ENCODE measurements around the gene PDLIM7. TPM values are rescaled to one million over a fixed set of nuclear protein-coding genes. Genes with fewer than 3 reads are reported as not detected.
A peak's percentile ranks its signal among the peaks of the same experiment; 100 is the strongest.

Gene PDLIM7
- total and polyA plus RNA-seq, 10 of the 15 experiments (the other 5 are each of a cell fraction or from before 2014, with no cell fraction given): 0.82 to 36.6 (median 19.3) TPM

- peak; percentile 49; the same call in 1 of the 2 replicates for TF ChIP-seq TAF1 (IDR thresholded peaks at IDR 0.05; ENCODE audit: borderline replicate concordance, low read depth, low read length)
- peak; percentile 22; the same call in 1 of the 2 replicates for TF ChIP-seq PAX5 (IDR thresholded peaks at IDR 0.05; ENCODE audit: borderline replicate concordance, low read depth, low read length)
- TF ChIP-seq MYB (IDR thresholded peaks at IDR 0.05; ENCODE audit: borderline replicate concordance, low read depth, low read length): peak; percentile 73; the same call in 1 of the 2 replicates
- peak; percentile 52; the same call in 1 of the 2 replicates for TF ChIP-seq CBFB (IDR thresholded peaks at IDR 0.05; ENCODE audit: low read depth)
Measured at GRCh38 chr5:177508837-177509236, 11.4 kb upstream of the PDLIM7 start (continued).

GRCh38 chr5:177508221-177508611 lies 10.8 kb upstream of the PDLIM7 start:
- Histone ChIP-seq H3K9ac (ENCODE audit: control insufficient read depth, insufficient read depth, low read length) (peak overlapping the region; percentile 90), H3K9me3 (replicated peaks; ENCODE audit: control insufficient read depth, insufficient read depth, low read length) (no peaks in the 10 kb centered on the region), H3K4me3 (peak overlapping the region; percentile 87), H4K20me1 (ENCODE audit: control insufficient read depth, insufficient read depth) (no peaks in the 10 kb centered on the region), H3K79me2 (ENCODE audit: control insufficient read depth, insufficient read depth, low read length) (peaks cover 35% of the 10 kb centered on the region), H2AFZ (ENCODE audit: control insufficient read depth, low read depth, low read length) (no peak overlapping the region; the same call in none of the 2 replicates), H3K27me3 (replicated peaks in 1 of 2; ENCODE audit: control insufficient read depth in 2 of 2, insufficient read depth in 2 of 2, low read length in 1 of 2) (no peaks in the 10 kb centered on the region), H3K4me1 (ENCODE audit: control insufficient read depth, insufficient read depth, low read length) (peaks cover 44% of the 10 kb centered on the region), H3K36me3 (ENCODE audit: control insufficient read depth in 2 of 2, insufficient read depth in 2 of 2, low read length in 1 of 2) (peaks cover 13 to 35% of the 10 kb centered on the region in 2 experiments; a peak in 3 of 4 replicates), H3K27ac (ENCODE audit: control insufficient read depth, insufficient read depth) (peak overlapping the region; percentile 87), H3K4me2 (ENCODE audit: control insufficient read depth, insufficient read depth) (peak overlapping the region; percentile 97)
- no TSS peak for BruUV-seq (replicated peaks)
- ATAC-seq (peak; percentile 20), DNase-seq (ENCODE audit: low read depth, low spot score) (no peak), FAIRE-seq (no peak)
- ChIA-PET RAD21 (ENCODE audit: unreplicated experiment) (interaction anchor here (0.9 to 3.4 kb wide), 13 partner anchors 11 to 199 kb away, joined by 3 to 17 read pairs (median 5); partner anchors contain the start of genes GRK6, PDLIM7 and TMED9), POLR2A (interaction anchor here (0.6 to 3.5 kb wide), 15 partner anchors 9 to 791 kb away, joined by 3 to 19 read pairs (median 3); partner anchors contain the start of genes DDX41 and PDLIM7), CTCF (interaction anchor here (0.9 to 6.2 kb wide), 9 partner anchors 7 to 151 kb away, joined by 3 to 38 read pairs (median 19); partner anchors contain the start of genes PDLIM7 and RGS14), SMC1A (ENCODE audit: uncharacterized antibody, unreplicated experiment) (interaction anchor here (0.8 to 2.4 kb wide), 9 partner anchors 9 to 198 kb away, joined by 3 to 10 read pairs (median 5); partner anchors contain the start of gene PDLIM7)
- intact Hi-C loops (cut with micrococcal nuclease; ENCODE audit: unreplicated experiment) (loop anchor here (5.0 to 10.0 kb wide), 2 partner anchors 94 to 393 kb away; partner anchors contain the start of gene B4GALT7), in situ Hi-C loops (cut with MboI) (no loop called here)
- WGBS (ENCODE audit: insufficient coverage, insufficient replicate concordance, low lambda C conversion rate, missing lambda C conversion rate): 14% methylated on average over 25 of the region's 26 CpGs
- no peak for TF ChIP-seq RFX5 (IDR thresholded peaks at IDR 0.05; ENCODE audit: low read depth, low read length)
- no peak for TF ChIP-seq ASH2L (IDR thresholded peaks at IDR 0.05; ENCODE audit: borderline replicate concordance, low read depth)
- TF ChIP-seq BCL11A (IDR thresholded peaks at IDR 0.05; ENCODE audit: low read depth, low read length): no peak
- peak; percentile 52; the same call in 1 of the 2 replicates for TF ChIP-seq GATAD2B (conservative IDR thresholded peaks at IDR 0.05; ENCODE audit: low read depth)
- TF ChIP-seq EZH2 (IDR thresholded peaks at IDR 0.05; ENCODE audit: borderline replicate concordance, control insufficient read depth, low read depth, low read length): no peak
- TF ChIP-seq NR2C1 (IDR thresholded peaks at IDR 0.05): no peak
- 0 out of 2 replicates have a peak, but pooled peaks have one; percentile 14 for TF ChIP-seq DPF2 (IDR thresholded peaks at IDR 0.05)
- no peak for TF ChIP-seq IRF4 (IDR thresholded peaks at IDR 0.05; ENCODE audit: low read depth, low read length)
- TF ChIP-seq PAX5 (IDR thresholded peaks at IDR 0.05; ENCODE audit: borderline replicate concordance, low read depth, low read length): no peak
- TF ChIP-seq NR2F1 (conservative IDR thresholded peaks at IDR 0.05): 0 out of 2 replicates have a peak, but pooled peaks have one; percentile 11
- no peak for TF ChIP-seq CEBPZ (IDR thresholded peaks at IDR 0.05; ENCODE audit: low read depth, low read length)
- TF ChIP-seq, protein P1, sequence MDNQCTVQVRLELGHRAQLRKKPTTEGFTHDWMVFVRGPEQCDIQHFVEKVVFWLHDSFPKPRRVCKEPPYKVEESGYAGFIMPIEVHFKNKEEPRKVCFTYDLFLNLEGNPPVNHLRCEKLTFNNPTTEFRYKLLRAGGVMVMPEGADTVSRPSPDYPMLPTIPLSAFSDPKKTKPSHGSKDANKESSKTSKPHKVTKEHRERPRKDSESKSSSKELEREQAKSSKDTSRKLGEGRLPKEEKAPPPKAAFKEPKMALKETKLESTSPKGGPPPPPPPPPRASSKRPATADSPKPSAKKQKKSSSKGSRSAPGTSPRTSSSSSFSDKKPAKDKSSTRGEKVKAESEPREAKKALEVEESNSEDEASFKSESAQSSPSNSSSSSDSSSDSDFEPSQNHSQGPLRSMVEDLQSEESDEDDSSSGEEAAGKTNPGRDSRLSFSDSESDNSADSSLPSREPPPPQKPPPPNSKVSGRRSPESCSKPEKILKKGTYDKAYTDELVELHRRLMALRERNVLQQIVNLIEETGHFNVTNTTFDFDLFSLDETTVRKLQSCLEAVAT (IDR thresholded peaks at IDR 0.05): no peak
- no peak for TF ChIP-seq CREB1 (IDR thresholded peaks at IDR 0.05; ENCODE audit: low read depth)
- TF ChIP-seq JUNB (IDR thresholded peaks at IDR 0.05): no peak
- TF ChIP-seq TCF3 (IDR thresholded peaks at IDR 0.05; ENCODE audit: borderline replicate concordance, insufficient read depth, low read depth, low read length): no peak
- TF ChIP-seq WRNIP1 (IDR thresholded peaks at IDR 0.05; ENCODE audit: borderline replicate concordance, low read depth, low read length): no peak

Data from GM12878 (cell line).